H1 (cell line): ENCODE results near the gene CHRNG. TPM values are rescaled to one million over a fixed set of nuclear protein-coding genes. Genes with fewer than 3 reads are reported as not detected.

Experiments used
- CTCF ChIA-PET: fragments of 300-600 bp; sonication (Branson Sonifier 250); formaldehyde crosslinking; loops from one replicate; lab custom pipeline; 2021; ENCODE audit not compliant: partially characterized antibody; lab: Charles Lee
- POLR2A ChIA-PET: fragments of 300-600 bp; sonication (Branson Sonifier 250); formaldehyde crosslinking; loops from one replicate; lab custom pipeline; 2021; ENCODE audit warnings: inconsistent platforms; ENCODE audit not compliant: partially characterized antibody; lab: Charles Lee
- DNase-seq, 2 experiments: peaks; one replicate each; pipeline versions ENCODE4 v3.0.0 to v3.0.0-alpha.2; 2010 to 2022; ENCODE audit warnings: low spot score in 2 of 2, low read depth in 1 of 2, mixed read lengths in 1 of 2
- FAIRE-seq: peaks from 2 replicates; lab custom pipeline; 2011; peaks lifted over from hg19 to GRCh38; lab: Jason Lieb, UNC
- H2AFZ ChIP-seq: 2 replicates; pipeline ENCODE4 v1.8.1; 2012; ENCODE audit warnings: low read length, inconsistent platforms
- H2AK5ac ChIP-seq: 2 replicates; pipeline ENCODE4 v1.6.1; 2013; ENCODE audit warnings: low read depth, low read length
- H2BK120ac ChIP-seq: replicated peaks from 2 replicates; pipeline ENCODE3; 2013; ENCODE audit warnings: low read depth, low read length, inconsistent platforms
- H2BK12ac ChIP-seq: 2 replicates; pipeline ENCODE4 v1.6.1; 2013; ENCODE audit warnings: low read depth, low read length
- H2BK15ac ChIP-seq: 2 replicates; pipeline ENCODE4 v1.6.1; 2013; ENCODE audit warnings: low read length
- H2BK20ac ChIP-seq: 2 replicates; pipeline ENCODE4 v1.6.1; 2013; ENCODE audit warnings: low read length
- H2BK5ac ChIP-seq: 2 replicates; pipeline ENCODE4 v1.6.1; 2013; ENCODE audit warnings: low read depth, low read length
- H3K14ac ChIP-seq: 2 replicates; pipeline ENCODE4 v1.6.1; 2013; ENCODE audit warnings: inconsistent platforms; ENCODE audit not compliant: insufficient read length
- H3K18ac ChIP-seq: 2 replicates; pipeline ENCODE4 v1.6.1; 2013; ENCODE audit warnings: low read length; ENCODE audit errors: extremely low read depth
- H3K23ac ChIP-seq: 2 replicates; pipeline ENCODE4 v1.6.1; 2013; ENCODE audit warnings: inconsistent platforms; ENCODE audit not compliant: insufficient read length
- H3K23me2 ChIP-seq: 2 replicates; pipeline ENCODE4 v1.6.1; 2013; ENCODE audit warnings: low read depth, low read length
- H3K27ac ChIP-seq: 2 replicates; pipeline ENCODE4 v1.6.1; 2011; ENCODE audit warnings: low read depth, low read length, inconsistent platforms
- H3K27me3 ChIP-seq, 4 experiments: replicated peaks in 1 of 4; 1 replicate in 1 of 4; 2 replicates in 3 of 4; pipeline versions ENCODE4 v1.6.1 to v1.8.1; 2011 to 2013; ENCODE audit warnings: low read length in 3 of 4, mild to moderate bottlenecking in 3 of 4, inconsistent platforms in 2 of 4, mixed read lengths in 2 of 4, moderate library complexity in 1 of 4; ENCODE audit not compliant: control insufficient read depth in 3 of 4, insufficient read depth in 3 of 4; ENCODE audit errors: extremely low read depth in 1 of 4
- H3K36me3 ChIP-seq, 4 experiments: 2 replicates each; pipeline versions ENCODE4 v1.6.1 to v1.8.1; 2011 to 2013; ENCODE audit warnings: mild to moderate bottlenecking in 4 of 4, low read length in 3 of 4, moderate library complexity in 2 of 4, control low read depth in 1 of 4, inconsistent platforms in 1 of 4; ENCODE audit not compliant: insufficient read depth in 4 of 4, control insufficient read depth in 2 of 4
- H3K4ac ChIP-seq: replicated peaks from 2 replicates; pipeline ENCODE3; 2013; ENCODE audit warnings: low read length, low read depth, mixed read lengths, inconsistent platforms; ENCODE audit not compliant: insufficient read length
- H3K4me1 ChIP-seq, 4 experiments: replicated peaks in 1 of 4; 1 replicate in 1 of 4; 2 replicates in 3 of 4; pipeline versions ENCODE4 v1.6.1 to v1.8.1; 2011 to 2013; ENCODE audit warnings: low read length in 3 of 4, inconsistent platforms in 2 of 4, mixed read lengths in 1 of 4; ENCODE audit not compliant: insufficient read depth in 4 of 4, control insufficient read depth in 3 of 4
- H3K4me2 ChIP-seq, 2 experiments: 2 replicates each; pipeline versions ENCODE4 v1.6.1 to v1.8.1; 2011 to 2013; ENCODE audit warnings: low read depth in 2 of 2, low read length in 2 of 2, control low read depth in 1 of 2, inconsistent platforms in 1 of 2, mild to moderate bottlenecking in 1 of 2; ENCODE audit not compliant: insufficient read depth in 1 of 2
- H3K4me3 ChIP-seq, 4 experiments: fragments of 200-600, 300-600 bp in 1 of 4; sonication (generic), shearing (Covaris generic), sonication (Bioruptor Twin) in 1 of 4; 2 replicates each; pipeline versions ENCODE4 v1.5.1 to v1.8.1; 2011 to 2016; ENCODE audit warnings: low read length in 4 of 4, low read depth in 3 of 4, control low read depth in 2 of 4, inconsistent platforms in 2 of 4, mild to moderate bottlenecking in 2 of 4, mixed read lengths in 1 of 4, moderate library complexity in 1 of 4; ENCODE audit not compliant: insufficient read depth in 2 of 4; ENCODE audit errors: extremely low read depth in 1 of 4
- H3K56ac ChIP-seq: replicated peaks from 2 replicates; pipeline ENCODE3; 2013; ENCODE audit warnings: low read depth, mild to moderate bottlenecking, mixed read lengths, low read length, inconsistent platforms; ENCODE audit not compliant: insufficient read length
- H3K79me1 ChIP-seq: 2 replicates; pipeline ENCODE4 v1.6.1; 2013; ENCODE audit warnings: low read depth, low read length, control low read depth
- H3K79me2 ChIP-seq, 2 experiments: 2 replicates each; pipeline versions ENCODE4 v1.6.1 to v1.8.1; 2012 to 2013; ENCODE audit warnings: low read length in 2 of 2, mild to moderate bottlenecking in 2 of 2, inconsistent platforms in 1 of 2; ENCODE audit not compliant: insufficient read depth in 2 of 2, control insufficient read depth in 1 of 2
- H3K9ac ChIP-seq, 4 experiments: replicated peaks in 1 of 4; 1 replicate in 1 of 4; 2 replicates in 3 of 4; pipeline versions ENCODE4 v1.6.1 to v1.8.1; 2011 to 2013; ENCODE audit warnings: low read depth in 3 of 4, low read length in 3 of 4, control low read depth in 2 of 4, mild to moderate bottlenecking in 2 of 4, moderate library complexity in 2 of 4, inconsistent platforms in 1 of 4; ENCODE audit errors: extremely low read depth in 1 of 4
- H3K9me3 ChIP-seq, 2 experiments: 2 replicates each; pipeline versions ENCODE4 v1.6.1 to v1.8.1; 2012 to 2013; ENCODE audit warnings: mild to moderate bottlenecking in 2 of 2, moderate library complexity in 2 of 2, control low read depth in 1 of 2, inconsistent platforms in 1 of 2, low read depth in 1 of 2, low read length in 1 of 2, mixed read lengths in 1 of 2; ENCODE audit not compliant: insufficient read depth in 2 of 2
- H4K20me1 ChIP-seq, 2 experiments: replicated peaks in 1 of 2; 2 replicates each; pipeline versions ENCODE3 to v1.8.1; 2011 to 2013; ENCODE audit warnings: inconsistent platforms in 2 of 2, low read length in 2 of 2, mild to moderate bottlenecking in 1 of 2; ENCODE audit not compliant: insufficient read depth in 2 of 2, control insufficient read depth in 1 of 2
- H4K5ac ChIP-seq: 2 replicates; pipeline ENCODE4 v1.6.1; 2013; ENCODE audit warnings: low read length, low read depth, mixed read lengths, inconsistent platforms; ENCODE audit not compliant: insufficient read length
- H4K8ac ChIP-seq: 2 replicates; pipeline ENCODE4 v1.8.0; 2013; ENCODE audit warnings: mild to moderate bottlenecking, moderate library complexity, low read length, inconsistent platforms; ENCODE audit not compliant: insufficient read depth; ENCODE audit errors: extremely low read depth
- H4K91ac ChIP-seq: replicated peaks from 2 replicates; pipeline ENCODE3; 2013; ENCODE audit warnings: low read length, mixed read lengths, inconsistent platforms; ENCODE audit not compliant: insufficient read length
- CREB1 ChIP-seq: IDR thresholded peaks from 2 replicates; pipeline ENCODE4 v1.6.1; 2012; ENCODE audit warnings: inconsistent platforms
- GTF2F1 ChIP-seq: IDR thresholded peaks from 2 replicates; pipeline ENCODE4 v1.6.1; 2012; ENCODE audit warnings: low read depth, low read length, improper control_type of control experiment, borderline replicate concordance
- MAFK ChIP-seq: IDR thresholded peaks from 2 replicates; pipeline ENCODE4 v1.6.1; 2012; ENCODE audit warnings: low read depth, mild to moderate bottlenecking, improper control_type of control experiment, low read length
- POLR2AphosphoS5 ChIP-seq: IDR thresholded peaks from 2 replicates; pipeline ENCODE4 v1.6.1; 2011; ENCODE audit warnings: low read depth, low read length
- RAD21 ChIP-seq, 2 experiments: IDR thresholded peaks in 1 of 2; conservative IDR thresholded peaks in 1 of 2; 2 replicates each; pipeline ENCODE4 v1.6.1; 2011; ENCODE audit warnings: low read depth in 2 of 2, low read length in 2 of 2, improper control_type of control experiment in 1 of 2, inconsistent platforms in 1 of 2, mild to moderate bottlenecking in 1 of 2, moderate library complexity in 1 of 2
- RFX5 ChIP-seq: IDR thresholded peaks from 2 replicates; pipeline ENCODE4 v1.6.1; 2011; ENCODE audit warnings: low read depth, low read length, improper control_type of control experiment, borderline replicate concordance
- RNF2 ChIP-seq: fragments of 200-900, 300-1000 bp; sonication (generic); IDR thresholded peaks from 2 replicates; pipeline ENCODE4 v1.7.1; 2016; ENCODE audit warnings: borderline replicate concordance, low read depth, mild to moderate bottlenecking, antibody characterized with exemption, low read length; ENCODE audit not compliant: poor library complexity, severe bottlenecking; ENCODE audit errors: missing control alignments
- SUZ12 ChIP-seq: fragments of 200-600 bp; sonication (generic); IDR thresholded peaks from 2 replicates; pipeline ENCODE4 v1.6.1; 2012; ENCODE audit warnings: mild to moderate bottlenecking, inconsistent platforms, low read length, moderate library complexity, mixed read lengths
- WGBS, 2 experiments: shearing (Covaris generic) in 1 of 2; methylation state at CpG; one replicate each; pipeline versions ENCODE4 v1.1.6 to v1.1.7; 2013 to 2015; ENCODE audit warnings: low lambda C conversion rate in 2 of 2, mixed read lengths in 2 of 2, inconsistent platforms in 1 of 2, low coverage in 1 of 2, missing lambda C conversion rate in 1 of 2; ENCODE audit not compliant: insufficient replicate concordance in 2 of 2, insufficient coverage in 1 of 2, insufficient read length in 1 of 2; ENCODE audit errors: extremely low coverage in 1 of 2, missing lambda C conversion rate in 1 of 2; 5-methylcytosine and 5-hydroxymethylcytosine counted together
- polyA plus RNA-seq, 7 experiments: library from polyadenylated mRNA; depleted of rRNA in 3 of 7; stranded (reverse) in 5 of 7; unstranded in 2 of 7; fragments of >200 nt in 5 of 7; fragments of 200-250 nt in 2 of 7; gene quantifications; 1 replicate in 5 of 7; 2 replicates in 1 of 7; 4 replicates in 1 of 7; pipeline versions ENCODE4 v1.2.1 to v1.2.3, GENCODE V29; 2011 to 2013; ENCODE audit warnings: missing spikeins in 2 of 7, mixed read lengths in 2 of 7
- total RNA-seq: library from RNA; stranded (reverse); fragmentation: NEBNext Ultra II Directional; extraction: Animal tissue kit (Norgen Biotek cat#: 25700); gene quantifications from 2 replicates; pipeline ENCODE4 v1.2.1, GENCODE V29; 2021

CHRNG gene
- total and polyA plus RNA-seq, 2 of the 8 experiments (the other 6 are each of a cell fraction or from before 2014, with no cell fraction given) = 0.05 TPM; not detected in 1

DNA sequence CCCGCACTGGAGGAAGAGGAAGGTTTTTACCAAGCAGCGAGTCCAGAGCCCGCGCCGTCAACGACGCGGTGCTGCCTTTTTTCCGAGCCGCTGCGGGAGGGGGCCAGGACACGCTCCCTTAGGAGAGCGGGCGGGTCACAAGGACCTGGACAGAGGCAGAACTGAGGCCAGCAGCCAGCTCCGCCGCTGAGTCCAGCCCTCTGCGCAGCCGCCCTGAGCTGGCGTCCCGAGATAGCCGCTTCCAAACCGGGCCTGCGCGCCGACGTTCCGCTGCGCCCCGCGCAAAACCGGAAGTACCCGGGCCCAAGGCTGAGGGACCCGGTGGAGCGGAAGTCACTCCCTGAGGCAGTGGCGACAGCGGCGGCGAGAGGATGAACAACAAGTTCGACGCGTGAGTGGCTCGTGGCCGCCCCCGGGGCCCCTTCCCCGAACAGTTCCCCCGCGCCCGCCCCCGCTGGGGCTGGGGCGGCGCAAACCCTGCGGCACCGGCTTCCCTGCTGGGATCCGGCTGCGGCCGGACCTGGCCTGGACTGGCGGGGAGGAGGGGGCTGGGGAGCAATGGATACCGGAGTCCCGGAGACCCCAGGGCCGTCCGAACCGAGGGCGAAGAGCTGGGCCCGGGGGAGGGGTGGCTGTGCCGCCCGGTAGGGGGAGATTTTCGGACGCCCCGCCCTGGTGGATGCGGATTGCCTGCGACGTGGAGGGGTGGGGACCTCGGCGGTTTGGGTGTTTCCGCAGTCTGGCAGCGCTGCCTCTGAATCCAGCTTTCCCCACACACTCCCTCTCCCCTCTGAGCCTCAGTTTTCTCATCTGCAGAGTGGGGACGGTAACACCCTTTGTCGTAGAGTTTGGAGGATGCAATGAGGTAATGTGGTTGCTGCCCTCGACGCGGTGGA is 11.1 kb downstream of the CHRNG start, which contains the start of the genes EIF4E2 and TIGD1:
TSS of gene EIF4E2 (plus strand) at position 336 of the 896 bp plus-strand sequence. CDS start at position 372, 36 bp downstream.
TSS of gene TIGD1 (minus strand) at position 204 of the 896 bp plus-strand sequence. CDS start 675 bp downstream, outside the sequence.
- Histone ChIP-seq H3K27ac (peak within 1 kb of the TSS; percentile 88), H3K14ac (no peak within 1 kb of the TSS), H3K4me2 (peak within 1 kb of the TSS; percentile 89), H3K23ac (no peak within 1 kb of the TSS), H3K9me3 (no peaks in the 10 kb centered on the region), H2BK5ac (peak within 1 kb of the TSS; percentile 92), H3K9ac (peak within 1 kb of the TSS; percentile 90 to 98 (median 94)), H3K18ac (peak within 1 kb of the TSS; percentile 90), H2BK15ac (no peak within 1 kb of the TSS), H3K79me2 (peaks cover 16 to 71% of the 10 kb centered on the region in 2 experiments), H2AK5ac (peak within 1 kb of the TSS; percentile 25; the same call in 1 of the 2 replicates), H3K4me1 (peaks cover 0 to 6% (median 5%) of the 10 kb centered on the region in 4 experiments; a peak in 6 of 7 replicates), H2BK20ac (no peak within 1 kb of the TSS), H3K4ac (no peak within 1 kb of the TSS), H3K4me3 (peak within 1 kb of the TSS; percentile 81 to 94 (median 90)), H4K20me1 (peaks cover 11 to 14% of the 10 kb centered on the region in 2 experiments), H3K23me2 (peaks cover 12% of the 10 kb centered on the region; the same call in 1 of the 2 replicates), H2AFZ (peak within 1 kb of the TSS; percentile 62; the same call in 1 of the 2 replicates), H4K5ac (peak within 1 kb of the TSS; percentile 46), H3K36me3 (peaks cover 0 to 9% (median under 1%) of the 10 kb centered on the region in 4 experiments; a peak in 3 of 8 replicates), H2BK12ac (peak within 1 kb of the TSS; percentile 64; the same call in 1 of the 2 replicates), H4K8ac (peak within 1 kb of the TSS; percentile 97), H3K27me3 (no peaks in the 10 kb centered on the region), H3K56ac (peak within 1 kb of the TSS; percentile 3), H2BK120ac (no peak within 1 kb of the TSS), H4K91ac (no peak within 1 kb of the TSS), H3K79me1 (peaks cover 20% of the 10 kb centered on the region)
- POLR2A ChIA-PET = interaction anchor here (0.9 to 2.8 kb wide), 11 partner anchors 9 to 83 kb away, joined by 3 to 24 read pairs (median 5); partner anchors contain the start of genes CHRNG, EFHD1 and PRSS56
- CTCF ChIA-PET = interaction anchor here (0.6 to 1.5 kb wide), 4 partner anchors 11 to 50 kb away, joined by 3 to 5 read pairs (median 4); partner anchors contain the start of gene CHRNG
- WGBS, 2 experiments = 1% methylated on average over 47 of the region's 81 CpGs; no CpG with 5 or more reads in 1 of the 2 experiments
- FAIRE-seq (no peak), DNase-seq (peak; percentile 78 to 94)
- TF ChIP-seq RAD21 (IDR thresholded peaks at IDR 0.05 in 1 of 2, conservative IDR thresholded peaks at IDR 0.05 in 1 of 2; ENCODE audit: low read depth in 2 of 2, low read length in 2 of 2) (no peak), RNF2 (no peak), MAFK (no peak), SUZ12 (no peak), GTF2F1 (peak; percentile 90; the same call in 1 of the 2 replicates), CREB1 (peak; percentile 62), RFX5 (no peak), POLR2AphosphoS5 (peak; percentile 96)
